Calu3 (cell line): ENCODE data around the gene CAPG. TPM values are rescaled to one million over a fixed set of nuclear protein-coding genes. Genes with fewer than 3 reads are reported as not detected.
A peak's percentile ranks its signal among the peaks of the same experiment; 100 is the strongest.

Experiments
- BruUV-seq: library from RNA; stranded (reverse); fragments of 400-500 nt; replicated peaks from 2 replicates; lab custom pipeline; 2021; lab: Mats Ljungman, UMichigan
- CTCF ChIA-PET: fragments of 300-600 bp; sonication (Branson Sonifier 250); formaldehyde crosslinking; loops from one replicate; lab custom pipeline; 2022; ENCODE audit warnings: antibody characterized with exemption; lab: Charles Lee
- DNase-seq: peaks from one replicate; pipeline ENCODE4 v3.0.0; 2022
- H3K27ac Mint-ChIP-seq: one replicate; pipeline ENCODE4 v1.8.0; 2022; ENCODE audit warnings: mixed read lengths; ENCODE audit not compliant: unreplicated experiment
- H3K27me3 Mint-ChIP-seq: one replicate; pipeline ENCODE4 v1.8.0; 2022; ENCODE audit warnings: mixed read lengths; ENCODE audit not compliant: unreplicated experiment
- H3K36me3 Mint-ChIP-seq: one replicate; pipeline ENCODE4 v1.8.0; 2022; ENCODE audit warnings: mild to moderate bottlenecking, moderate library complexity, mixed read lengths; ENCODE audit not compliant: insufficient read depth, unreplicated experiment
- H3K4me1 Mint-ChIP-seq: one replicate; pipeline ENCODE4 v1.8.0; 2022; ENCODE audit warnings: mild to moderate bottlenecking, low read depth, mixed read lengths; ENCODE audit not compliant: unreplicated experiment
- H3K4me3 Mint-ChIP-seq: one replicate; pipeline ENCODE4 v1.8.0; 2022; ENCODE audit warnings: mild to moderate bottlenecking, low read depth, moderate library complexity, mixed read lengths; ENCODE audit not compliant: unreplicated experiment
- H3K9me3 Mint-ChIP-seq: one replicate; pipeline ENCODE4 v1.8.0; 2022; ENCODE audit warnings: low read depth, mixed read lengths; ENCODE audit not compliant: unreplicated experiment
- CTCF ChIP-seq: fragments of 200-600 bp; IDR thresholded peaks from one replicate; pipeline ENCODE4 v1.8.0; 2022; ENCODE audit warnings: antibody characterized with exemption; ENCODE audit not compliant: unreplicated experiment
- intact Hi-C: fragments of 100-400 bp; cut with micrococcal nuclease; formaldehyde crosslinking; loops from one replicate; pipeline ENCODE4 v1.10.0; 2022; ENCODE audit not compliant: unreplicated experiment
- total RNA-seq: library from RNA; stranded (reverse); gene quantifications from 2 replicates; pipeline ENCODE4 v1.2.3, GENCODE V29; 2022

CAPG gene
- total RNA-seq, 1 experiment from 2014 or later = 238 TPM

GRCh38 chr2:85410584-85411404 lies 628 bp upstream of the CAPG start:
- Mint-ChIP-seq H3K27me3 (no peaks in the 10 kb centered on the region), H3K27ac (peak overlapping the region; percentile 39), H3K4me1 (peaks cover 45% of the 10 kb centered on the region), H3K9me3 (no peaks in the 10 kb centered on the region), H3K4me3 (peak overlapping the region; percentile 61), H3K36me3 (peaks cover 41% of the 10 kb centered on the region)
- CTCF ChIA-PET = no interaction called here
- intact Hi-C loops = no loop called here
- no peak for DNase-seq
- TF ChIP-seq CTCF = no peak
- no TSS peak for BruUV-seq

GRCh38 chr2:85405201-85406059 lies 4.7 kb downstream of the CAPG start:
- H3K27ac Mint-ChIP-seq = no peak overlapping the region
- H3K27me3 Mint-ChIP-seq = no peaks in the 10 kb centered on the region
- peaks cover 33% of the 10 kb centered on the region for H3K36me3 Mint-ChIP-seq
- TF ChIP-seq CTCF = no peak
- peaks cover 19% of the 10 kb centered on the region for H3K4me1 Mint-ChIP-seq
- peaks cover 3% of the 10 kb centered on the region for H3K9me3 Mint-ChIP-seq
- no peak overlapping the region for H3K4me3 Mint-ChIP-seq
- intact Hi-C loops = no loop called here
- DNase-seq = no peak
- CTCF ChIA-PET = no interaction called here
- no TSS peak for BruUV-seq

GRCh38 chr2:85401844-85402243 lies 8.3 kb downstream of the CAPG start:
- CTCF ChIA-PET = no interaction called here
- intact Hi-C loops = no loop called here
- H3K27ac Mint-ChIP-seq = no peak overlapping the region

GRCh38 chr2:85401464-85401805 lies 8.7 kb downstream of the CAPG start:
- Mint-ChIP-seq H3K9me3 (peaks cover 3% of the 10 kb centered on the region), H3K36me3 (peaks cover 46% of the 10 kb centered on the region), H3K4me3 (no peak overlapping the region), H3K27me3 (no peaks in the 10 kb centered on the region), H3K27ac (no peak overlapping the region), H3K4me1 (peaks cover 20% of the 10 kb centered on the region)
- TSS peak; percentile 24 for BruUV-seq
- DNase-seq = no peak
- CTCF ChIA-PET = no interaction called here
- intact Hi-C loops = no loop called here
- no peak for TF ChIP-seq CTCF

More at GRCh38 chr2:85401844-85402243, 8.3 kb downstream of the CAPG start:
- Mint-ChIP-seq H3K4me1 (peaks cover 16% of the 10 kb centered on the region), H3K27me3 (no peaks in the 10 kb centered on the region), H3K36me3 (peaks cover 42% of the 10 kb centered on the region), H3K4me3 (no peak overlapping the region), H3K9me3 (peaks cover 3% of the 10 kb centered on the region)
- BruUV-seq = no TSS peak
- DNase-seq = no peak
- TF ChIP-seq CTCF = no peak
